CD14-positive monocyte (primary cell): ENCODE measurements around the gene UBE2E1. TPM values are rescaled to one million over a fixed set of nuclear protein-coding genes. Genes with fewer than 3 reads are reported as not detected.

ENCODE experiments used
- DNase-seq, 3 donors: peaks; one replicate each; pipeline ENCODE4 v3.0.0-alpha.2; 2011 to 2022
- H2AFZ ChIP-seq: 2 replicates; pipeline ENCODE4 v1.6.0; 2012; ENCODE audit warnings: mild to moderate bottlenecking, low read depth, low read length, inconsistent platforms; ENCODE audit not compliant: insufficient read depth, poor library complexity, severe bottlenecking
- H3K27ac ChIP-seq, 2 donors: 1 replicate in 1 of 2; 2 replicates in 1 of 2; pipeline ENCODE4 v1.5.1; 2012 to 2013; ENCODE audit warnings: low read length in 2 of 2, control low read depth in 1 of 2, inconsistent platforms in 1 of 2, low read depth in 1 of 2, mild to moderate bottlenecking in 1 of 2
- H3K27me3 ChIP-seq, 2 donors: one replicate each; pipeline versions ENCODE4 v1.6.0 to v1.6.1; 2011 to 2013; ENCODE audit warnings: low read length in 2 of 2; ENCODE audit not compliant: control insufficient read depth in 2 of 2, insufficient read depth in 2 of 2
- H3K36me3 ChIP-seq, 2 donors: replicated peaks in 1 of 2; 1 replicate in 1 of 2; 2 replicates in 1 of 2; pipeline versions ENCODE4 v1.5.1 to v1.6.1; 2012 to 2013; ENCODE audit warnings: low read length in 2 of 2, control low read depth in 1 of 2, inconsistent platforms in 1 of 2, mild to moderate bottlenecking in 1 of 2; ENCODE audit not compliant: insufficient read depth in 2 of 2, control insufficient read depth in 1 of 2
- H3K4me1 ChIP-seq, 2 donors: 1 replicate in 1 of 2; 2 replicates in 1 of 2; pipeline versions ENCODE4 v1.5.1 to v1.6.1; 2012 to 2013; ENCODE audit warnings: low read length in 2 of 2, control low read depth in 1 of 2, inconsistent platforms in 1 of 2, mild to moderate bottlenecking in 1 of 2, moderate library complexity in 1 of 2; ENCODE audit not compliant: insufficient read depth in 2 of 2, control insufficient read depth in 1 of 2
- H3K4me2 ChIP-seq: replicated peaks from 2 replicates; pipeline ENCODE3; 2012; ENCODE audit warnings: low read length, moderate library complexity, mild to moderate bottlenecking; ENCODE audit not compliant: poor library complexity, severe bottlenecking; ENCODE audit errors: extremely low read depth
- H3K4me3 ChIP-seq, 3 experiments: fragments of 200-600 bp in 1 of 3; sonication (generic) in 1 of 3; replicated peaks in 1 of 3; 1 replicate in 2 of 3; 2 replicates in 1 of 3; pipeline ENCODE4 v1.5.1; 2011 to 2013; ENCODE audit warnings: low read length in 3 of 3, mild to moderate bottlenecking in 3 of 3, control low read depth in 2 of 3, low read depth in 2 of 3, inconsistent platforms in 1 of 3, moderate library complexity in 1 of 3
- H3K79me2 ChIP-seq: 2 replicates; pipeline ENCODE4 v1.6.0; 2012; ENCODE audit warnings: mild to moderate bottlenecking, control low read depth, inconsistent platforms, low read length, moderate library complexity; ENCODE audit not compliant: insufficient read depth
- H3K9ac ChIP-seq: 2 replicates; pipeline ENCODE4 v1.6.0; 2017; ENCODE audit warnings: low read length, mild to moderate bottlenecking; ENCODE audit not compliant: insufficient read depth, poor library complexity, severe bottlenecking
- H3K9me3 ChIP-seq, 2 donors: replicated peaks in 1 of 2; 1 replicate in 1 of 2; 2 replicates in 1 of 2; pipeline versions ENCODE4 v1.5.1 to v1.6.1; 2012 to 2013; ENCODE audit warnings: low read length in 2 of 2, control low read depth in 1 of 2; ENCODE audit not compliant: control insufficient read depth in 1 of 2, insufficient read depth in 1 of 2
- H4K20me1 ChIP-seq: 2 replicates; pipeline ENCODE4 v1.6.0; 2012; ENCODE audit warnings: mild to moderate bottlenecking, low read length, control low read depth, moderate library complexity; ENCODE audit not compliant: insufficient read depth
- H3K27ac Mint-ChIP-seq, 7 donors: one replicate each; pipeline ENCODE4 v1.8.0; 2020; ENCODE audit warnings: mild to moderate bottlenecking in 7 of 7, mixed read lengths in 7 of 7, moderate library complexity in 6 of 7, inconsistent platforms in 2 of 7
- H3K27me3 Mint-ChIP-seq, 3 donors: one replicate each; pipeline ENCODE4 v1.8.0; 2021 to 2022; ENCODE audit warnings: low read depth in 3 of 3, mild to moderate bottlenecking in 3 of 3, mixed read lengths in 3 of 3, moderate library complexity in 3 of 3, inconsistent platforms in 1 of 3
- H3K36me3 Mint-ChIP-seq, 2 donors: one replicate each; pipeline ENCODE4 v1.8.0; 2020; ENCODE audit warnings: mixed read lengths in 2 of 2, inconsistent platforms in 1 of 2, mild to moderate bottlenecking in 1 of 2
- H3K4me1 Mint-ChIP-seq: one replicate; pipeline ENCODE4 v1.8.0; 2020; ENCODE audit warnings: mild to moderate bottlenecking, mixed read lengths
- H3K4me3 Mint-ChIP-seq, 2 donors: one replicate each; pipeline ENCODE4 v1.8.0; 2020; ENCODE audit warnings: mild to moderate bottlenecking in 2 of 2, mixed read lengths in 2 of 2, moderate library complexity in 1 of 2
- H3K9me3 Mint-ChIP-seq, 7 donors: one replicate each; pipeline ENCODE4 v1.8.0; 2020 to 2022; ENCODE audit warnings: mixed read lengths in 7 of 7, mild to moderate bottlenecking in 6 of 7, moderate library complexity in 6 of 7, inconsistent platforms in 2 of 7
- CTCF ChIP-seq: fragments of 200-600 bp; IDR thresholded peaks from one replicate; pipeline ENCODE4 v1.8.0; 2022; ENCODE audit warnings: antibody characterized with exemption, mild to moderate bottlenecking
- WGBS: methylation state at CpG from one replicate; pipeline ENCODE4 v1.1.5; 2013; ENCODE audit warnings: missing lambda C conversion rate; ENCODE audit not compliant: insufficient coverage; 5-methylcytosine and 5-hydroxymethylcytosine counted together
- intact Hi-C, 2 donors: fragments of 100-400 bp; cut with micrococcal nuclease; formaldehyde crosslinking; loops; one replicate each; pipeline versions ENCODE4 v1.15.0 to v1.15.1; 2023
- polyA plus RNA-seq, 3 donors: library from polyadenylated mRNA; depleted of rRNA in 1 of 3; unstranded in 2 of 3; stranded (reverse) in 1 of 3; fragments of 300-500 nt in 2 of 3; fragments of >200 nt in 1 of 3; fragmentation: Illumina TruSeq in 2 of 3; gene quantifications; 1 replicate in 2 of 3; 2 replicates in 1 of 3; pipeline ENCODE4 v1.2.3, GENCODE V29; 2012 to 2021

The UBE2E1 gene
- polyA plus RNA-seq, 3 donors = 31.3 to 60.2 (median 34.6) TPM

GRCh38 chr3:23885210-23885609, 79.5 kb downstream of the UBE2E1 start:
- Histone ChIP-seq H2AFZ (no peak overlapping the region), H3K9ac (no peak overlapping the region), H3K4me3 (no peak overlapping the region), H3K79me2 (peaks cover 8% of the 10 kb centered on the region), H3K4me1 (peaks cover 7 to 11% of the 10 kb centered on the region in 2 donors), H3K27me3 (no peaks in the 10 kb centered on the region), H3K27ac (no peak overlapping the region), H3K9me3 (peaks cover 0 to 3% of the 10 kb centered on the region in 2 donors), H4K20me1 (peaks cover 94% of the 10 kb centered on the region), H3K4me2 (no peak overlapping the region), H3K36me3 (peaks cover 0 to 14% of the 10 kb centered on the region in 2 donors)
- no peak for TF ChIP-seq CTCF
- Mint-ChIP-seq H3K36me3 (peaks cover 14 to 21% of the 10 kb centered on the region in 2 donors), H3K27me3 (peaks cover 0 to 1% (median 0%) of the 10 kb centered on the region in 3 donors), H3K4me1 (peaks cover 31% of the 10 kb centered on the region), H3K27ac (peak overlapping the region in 1 of 7 donors; percentile 32), H3K9me3 (peaks cover 3 to 7% (median 6%) of the 10 kb centered on the region in 7 donors), H3K4me3 (no peak overlapping the region)
- intact Hi-C loops = loop anchor here (5.0 kb wide), 1 partner anchor 352 kb away; no protein-coding TSS in a partner anchor
- no peak for DNase-seq
- WGBS = no CpG with 5 or more reads among the region's 6 CpGs

- Mint-ChIP-seq H3K27ac (peak overlapping the region in 2 of 7 donors; percentile 5 to 52), H3K27me3 (peaks cover 0 to 3% (median 0%) of the 10 kb centered on the region in 3 donors)
- H3K27ac ChIP-seq = no peak overlapping the region
These were observed 80.6 kb downstream of the UBE2E1 start for GRCh38 chr3:23886311-23886710.

More at GRCh38 chr3:23886311-23886710, 80.6 kb downstream of the UBE2E1 start:
- DNase-seq = no peak
- Histone ChIP-seq H3K9me3 (peaks cover 0 to 3% of the 10 kb centered on the region in 2 donors), H3K4me2 (no peak overlapping the region), H3K4me1 (peaks cover 7 to 11% of the 10 kb centered on the region in 2 donors), H3K79me2 (peaks cover 4% of the 10 kb centered on the region), H2AFZ (no peak overlapping the region), H4K20me1 (peaks cover 87% of the 10 kb centered on the region), H3K9ac (no peak overlapping the region), H3K27me3 (no peaks in the 10 kb centered on the region), H3K4me3 (no peak overlapping the region), H3K36me3 (peaks cover 1 to 22% of the 10 kb centered on the region in 2 donors)
- no peak for TF ChIP-seq CTCF
- 96% methylated on average over 3 of the region's 3 CpGs for WGBS
- no peak overlapping the region for H3K4me3 Mint-ChIP-seq
- H3K9me3 Mint-ChIP-seq = peaks cover 3 to 7% (median 6%) of the 10 kb centered on the region in 7 donors
- peaks cover 23% of the 10 kb centered on the region for H3K4me1 Mint-ChIP-seq
- intact Hi-C loops = loop anchor here (5.0 kb wide), 1 partner anchor 351 kb away; no protein-coding TSS in a partner anchor
- peaks cover 14 to 24% of the 10 kb centered on the region in 2 donors for H3K36me3 Mint-ChIP-seq
